GM12801 (cell line): ENCODE measurements around the gene TPBGL.

Experiments
- CTCF ChIP-seq: IDR thresholded peaks from one replicate; pipeline ENCODE4 v1.5.1; 2011; ENCODE audit warnings: control low read depth; ENCODE audit not compliant: insufficient read length; ENCODE audit errors: extremely low read depth

Gene TPBGL

GRCh38 chr11:75197512-75198277 is 42.9 kb upstream of the TPBGL start:
- no peak for TF ChIP-seq CTCF

GRCh38 chr11:75198278-75198973 is 42.1 kb upstream of the TPBGL start:
- no peak for TF ChIP-seq CTCF

- no peak for TF ChIP-seq CTCF
These were observed 41.1 kb upstream of the TPBGL start for GRCh38 chr11:75199412-75199955.

GRCh38 chr11:75200051-75200450 is 40.5 kb upstream of the TPBGL start:
- TF ChIP-seq CTCF = no peak

- TF ChIP-seq CTCF = no peak
These were observed 40.0 kb upstream of the TPBGL start for GRCh38 chr11:75200531-75200930.

GRCh38 chr11:75201771-75202170 is 38.8 kb upstream of the TPBGL start:
- TF ChIP-seq CTCF = no peak

GRCh38 chr11:75202195-75202594 is 38.4 kb upstream of the TPBGL start:
- no peak for TF ChIP-seq CTCF
